ENCODE data around the gene PCF11. TPM values are rescaled to one million over a fixed set of nuclear protein-coding genes. Genes with fewer than 3 reads are reported as not detected.

The PCF11 gene
- total and polyA plus RNA-seq, 2 of the 13 experiments (the other 11 are each of a cell fraction or from before 2014, with no cell fraction given): 40.3 to 47.7 TPM

DNA sequence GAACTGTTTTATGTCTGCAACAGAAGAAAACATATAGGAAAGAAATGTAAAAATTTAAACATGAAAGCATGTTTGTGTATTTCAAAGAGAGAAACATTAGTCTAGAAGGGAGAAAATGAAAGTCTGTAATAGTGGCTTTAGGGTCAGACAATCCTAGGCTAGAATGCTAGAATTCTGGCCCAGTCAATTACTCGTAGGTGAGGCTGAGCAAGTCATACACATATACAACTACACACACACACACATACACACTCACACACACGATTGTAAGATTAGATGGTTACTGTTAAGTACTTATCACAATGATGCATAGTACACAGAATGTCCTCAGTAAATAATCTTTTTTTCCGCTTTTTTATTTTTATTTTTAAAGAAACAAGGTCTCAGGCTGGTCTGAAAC, 37.7 kb upstream of the PCF11 start (continued):
- TF ChIP-seq, protein P1, sequence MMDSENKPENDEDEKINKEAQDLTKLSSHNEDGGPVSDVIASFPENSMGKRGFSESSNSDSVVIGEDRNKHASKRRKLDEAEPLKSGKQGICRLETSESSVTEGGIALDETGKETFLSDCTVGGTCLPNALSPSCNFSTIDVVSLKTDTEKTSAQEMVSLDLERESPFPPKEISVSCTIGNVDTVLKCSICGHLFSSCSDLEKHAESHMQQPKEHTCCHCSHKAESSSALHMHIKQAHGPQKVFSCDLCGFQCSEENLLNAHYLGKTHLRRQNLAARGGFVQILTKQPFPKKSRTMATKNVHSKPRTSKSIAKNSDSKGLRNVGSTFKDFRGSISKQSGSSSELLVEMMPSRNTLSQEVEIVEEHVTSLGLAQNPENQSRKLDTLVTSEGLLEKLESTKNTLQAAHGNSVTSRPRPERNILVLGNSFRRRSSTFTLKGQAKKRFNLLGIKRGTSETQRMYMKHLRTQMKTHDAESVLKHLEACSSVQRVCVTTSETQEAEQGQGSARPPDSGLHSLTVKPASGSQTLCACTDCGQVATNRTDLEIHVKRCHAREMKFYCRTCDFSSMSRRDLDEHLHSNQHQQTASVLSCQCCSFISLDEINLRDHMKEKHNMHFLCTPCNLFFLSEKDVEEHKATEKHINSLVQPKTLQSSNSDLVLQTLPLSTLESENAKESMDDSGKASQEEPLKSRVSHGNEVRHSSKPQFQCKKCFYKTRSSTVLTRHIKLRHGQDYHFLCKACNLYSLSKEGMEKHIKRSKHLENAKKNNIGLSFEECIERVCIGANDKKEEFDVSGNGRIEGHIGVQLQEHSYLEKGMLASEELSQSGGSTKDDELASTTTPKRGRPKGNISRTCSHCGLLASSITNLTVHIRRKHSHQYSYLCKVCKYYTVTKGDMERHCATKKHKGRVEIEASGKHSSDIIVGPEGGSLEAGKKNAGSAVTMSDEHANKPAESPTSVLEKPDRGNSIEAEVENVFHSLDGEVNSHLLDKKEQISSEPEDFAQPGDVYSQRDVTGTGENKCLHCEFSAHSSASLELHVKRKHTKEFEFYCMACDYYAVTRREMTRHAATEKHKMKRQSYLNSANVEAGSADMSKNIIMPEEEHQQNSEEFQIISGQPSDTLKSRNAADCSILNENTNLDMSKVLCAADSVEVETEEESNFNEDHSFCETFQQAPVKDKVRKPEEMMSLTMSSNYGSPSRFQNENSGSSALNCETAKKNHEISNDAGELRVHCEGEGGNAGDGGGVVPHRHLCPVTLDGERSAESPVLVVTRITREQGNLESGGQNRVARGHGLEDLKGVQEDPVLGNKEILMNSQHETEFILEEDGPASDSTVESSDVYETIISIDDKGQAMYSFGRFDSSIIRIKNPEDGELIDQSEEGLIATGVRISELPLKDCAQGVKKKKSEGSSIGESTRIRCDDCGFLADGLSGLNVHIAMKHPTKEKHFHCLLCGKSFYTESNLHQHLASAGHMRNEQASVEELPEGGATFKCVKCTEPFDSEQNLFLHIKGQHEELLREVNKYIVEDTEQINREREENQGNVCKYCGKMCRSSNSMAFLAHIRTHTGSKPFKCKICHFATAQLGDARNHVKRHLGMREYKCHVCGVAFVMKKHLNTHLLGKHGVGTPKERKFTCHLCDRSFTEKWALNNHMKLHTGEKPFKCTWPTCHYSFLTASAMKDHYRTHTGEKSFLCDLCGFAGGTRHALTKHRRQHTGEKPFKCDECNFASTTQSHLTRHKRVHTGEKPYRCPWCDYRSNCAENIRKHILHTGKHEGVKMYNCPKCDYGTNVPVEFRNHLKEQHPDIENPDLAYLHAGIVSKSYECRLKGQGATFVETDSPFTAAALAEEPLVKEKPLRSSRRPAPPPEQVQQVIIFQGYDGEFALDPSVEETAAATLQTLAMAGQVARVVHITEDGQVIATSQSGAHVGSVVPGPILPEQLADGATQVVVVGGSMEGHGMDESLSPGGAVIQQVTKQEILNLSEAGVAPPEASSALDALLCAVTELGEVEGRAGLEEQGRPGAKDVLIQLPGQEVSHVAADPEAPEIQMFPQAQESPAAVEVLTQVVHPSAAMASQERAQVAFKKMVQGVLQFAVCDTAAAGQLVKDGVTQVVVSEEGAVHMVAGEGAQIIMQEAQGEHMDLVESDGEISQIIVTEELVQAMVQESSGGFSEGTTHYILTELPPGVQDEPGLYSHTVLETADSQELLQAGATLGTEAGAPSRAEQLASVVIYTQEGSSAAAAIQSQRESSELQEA (CRISPR knock-in tag; IDR thresholded peaks at IDR 0.05; ENCODE audit: not compliant biosample characterization): no peak
- TF ChIP-seq ZNF547 (CRISPR knock-in tag; IDR thresholded peaks at IDR 0.05) (no peak), ZZZ3 (CRISPR knock-in tag; IDR thresholded peaks at IDR 0.05; ENCODE audit: borderline replicate concordance) (no peak), RFX1 (IDR thresholded peaks at IDR 0.05) (no peak), ZNF556 (CRISPR knock-in tag; IDR thresholded peaks at IDR 0.05; ENCODE audit: borderline replicate concordance) (no peak), KDM3A (CRISPR knock-in tag; IDR thresholded peaks at IDR 0.05; ENCODE audit: low read depth) (no peak), KDM6A (CRISPR knock-in tag; IDR thresholded peaks at IDR 0.05; ENCODE audit: low read depth) (no peak), ZSCAN30 (CRISPR knock-in tag; IDR thresholded peaks at IDR 0.05) (no peak), PHF20 (CRISPR knock-in tag; IDR thresholded peaks at IDR 0.05) (no peak), RBFOX2 (IDR thresholded peaks at IDR 0.05; ENCODE audit: low read depth, low read length) (no peak), WIZ (CRISPR knock-in tag; IDR thresholded peaks at IDR 0.05) (no peak), CREB1 (IDR thresholded peaks at IDR 0.05) (no peak), CREB1 (CRISPR knock-in tag; IDR thresholded peaks at IDR 0.05) (no peak), ZFYVE20 (CRISPR knock-in tag; IDR thresholded peaks at IDR 0.05; ENCODE audit: borderline replicate concordance, low read depth) (no peak)
- TF ChIP-seq, protein P2, sequence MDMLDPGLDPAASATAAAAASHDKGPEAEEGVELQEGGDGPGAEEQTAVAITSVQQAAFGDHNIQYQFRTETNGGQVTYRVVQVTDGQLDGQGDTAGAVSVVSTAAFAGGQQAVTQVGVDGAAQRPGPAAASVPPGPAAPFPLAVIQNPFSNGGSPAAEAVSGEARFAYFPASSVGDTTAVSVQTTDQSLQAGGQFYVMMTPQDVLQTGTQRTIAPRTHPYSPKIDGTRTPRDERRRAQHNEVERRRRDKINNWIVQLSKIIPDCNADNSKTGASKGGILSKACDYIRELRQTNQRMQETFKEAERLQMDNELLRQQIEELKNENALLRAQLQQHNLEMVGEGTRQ (IDR thresholded peaks at IDR 0.05; ENCODE audit: low read depth, low read length): no peak
- TF ChIP-seq, protein P2 (CRISPR knock-in tag; IDR thresholded peaks at IDR 0.05; ENCODE audit: borderline replicate concordance): no peak
